GM21390 (cell line): ENCODE results near the gene TTC28.

ENCODE experiments used
- ATAC-seq: cut with Tn5 transposase; IDR thresholded peaks from one replicate; pipeline ENCODE4 v1.9.1; 2021; ENCODE audit not compliant: unreplicated experiment

The TTC28 gene

DNA sequence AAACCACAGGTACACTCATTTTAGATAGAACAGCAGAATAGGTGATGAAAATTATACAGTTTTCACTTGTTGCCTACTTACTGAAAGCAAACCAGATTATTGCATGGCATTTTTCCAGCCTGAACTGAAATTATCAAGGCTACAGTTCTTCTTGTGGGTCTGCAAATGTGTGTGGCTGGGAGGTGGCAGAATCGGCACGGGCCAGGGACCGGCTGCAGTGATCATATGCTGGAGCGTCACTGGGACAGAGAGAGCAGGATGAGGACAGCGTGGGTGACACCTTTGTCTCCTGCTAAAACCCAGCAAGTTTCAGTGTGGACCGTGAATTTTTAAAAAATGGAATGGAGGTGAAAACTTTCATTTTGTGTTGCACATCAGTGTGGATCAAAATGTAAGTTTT is 701.3 kb downstream of the TTC28 start:
- no peak for ATAC-seq

DNA sequence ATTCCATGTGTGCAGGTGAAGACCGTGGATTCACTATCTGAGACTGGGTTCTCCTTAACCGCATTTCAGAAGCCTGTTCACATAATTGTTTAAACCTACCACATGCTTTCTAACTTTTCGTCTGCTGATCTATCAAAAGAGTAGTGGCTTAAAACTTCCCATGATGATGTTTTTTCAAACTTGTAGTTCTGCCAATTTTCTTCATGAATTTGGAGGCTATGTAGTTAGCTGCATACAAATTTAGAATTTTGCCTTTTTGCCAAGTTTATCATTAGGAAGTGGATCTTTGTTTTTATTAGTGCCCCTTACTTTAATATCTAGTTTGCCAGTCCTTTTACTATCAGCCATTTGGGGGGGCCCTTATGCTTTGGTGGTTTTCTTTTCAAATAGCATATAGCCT is 703.1 kb downstream of the TTC28 start:
- ATAC-seq: no peak

DNA sequence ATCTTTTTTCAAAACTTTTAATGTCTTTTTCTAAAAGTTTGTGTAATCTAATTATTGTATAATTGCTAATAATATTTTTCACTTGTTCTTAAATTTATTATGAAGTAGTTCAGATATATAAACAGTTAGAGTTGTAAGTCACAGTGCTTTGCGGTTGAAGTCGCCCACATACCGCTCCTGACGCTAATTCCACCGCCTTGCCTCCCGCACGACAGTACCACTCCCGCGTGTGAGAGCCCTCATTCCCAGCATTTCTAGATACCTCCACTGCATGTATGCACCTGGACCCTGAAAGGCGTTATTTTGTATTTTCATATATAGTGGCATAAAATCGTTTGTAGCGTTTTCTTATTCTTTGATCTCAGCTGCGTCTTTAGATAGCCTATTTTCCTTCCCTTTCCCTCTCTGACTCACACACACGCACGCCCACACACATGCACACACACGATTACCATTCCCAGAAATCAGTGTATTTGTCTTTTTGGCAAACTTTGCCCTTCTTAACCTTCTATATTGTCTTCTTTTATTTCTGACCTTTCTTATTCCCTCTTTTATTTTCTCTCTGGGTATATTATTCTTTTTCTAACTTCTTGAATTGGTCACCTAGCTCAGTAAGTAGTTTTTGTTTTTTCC is 704.1 kb downstream of the TTC28 start:
- ATAC-seq: no peak

DNA sequence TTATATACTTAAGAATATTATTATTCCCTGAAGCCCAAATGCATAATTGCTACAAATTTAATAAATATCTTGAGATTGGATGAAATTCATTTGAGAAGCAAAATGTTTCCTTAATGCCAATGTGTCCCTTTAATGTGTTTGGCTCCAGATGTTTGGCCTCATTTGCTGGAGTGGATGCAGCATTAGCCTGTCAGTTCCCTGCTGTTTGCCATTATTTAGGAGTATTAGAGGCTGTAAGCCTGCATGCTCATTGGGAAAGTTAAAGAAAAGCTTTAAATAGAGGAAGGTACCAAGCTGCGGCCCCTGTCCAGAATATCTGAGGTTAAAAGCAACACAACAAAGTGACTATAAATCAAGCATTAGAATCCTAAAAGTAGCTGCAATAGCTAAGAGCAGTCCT is 705.8 kb downstream of the TTC28 start:
- no peak for ATAC-seq

DNA sequence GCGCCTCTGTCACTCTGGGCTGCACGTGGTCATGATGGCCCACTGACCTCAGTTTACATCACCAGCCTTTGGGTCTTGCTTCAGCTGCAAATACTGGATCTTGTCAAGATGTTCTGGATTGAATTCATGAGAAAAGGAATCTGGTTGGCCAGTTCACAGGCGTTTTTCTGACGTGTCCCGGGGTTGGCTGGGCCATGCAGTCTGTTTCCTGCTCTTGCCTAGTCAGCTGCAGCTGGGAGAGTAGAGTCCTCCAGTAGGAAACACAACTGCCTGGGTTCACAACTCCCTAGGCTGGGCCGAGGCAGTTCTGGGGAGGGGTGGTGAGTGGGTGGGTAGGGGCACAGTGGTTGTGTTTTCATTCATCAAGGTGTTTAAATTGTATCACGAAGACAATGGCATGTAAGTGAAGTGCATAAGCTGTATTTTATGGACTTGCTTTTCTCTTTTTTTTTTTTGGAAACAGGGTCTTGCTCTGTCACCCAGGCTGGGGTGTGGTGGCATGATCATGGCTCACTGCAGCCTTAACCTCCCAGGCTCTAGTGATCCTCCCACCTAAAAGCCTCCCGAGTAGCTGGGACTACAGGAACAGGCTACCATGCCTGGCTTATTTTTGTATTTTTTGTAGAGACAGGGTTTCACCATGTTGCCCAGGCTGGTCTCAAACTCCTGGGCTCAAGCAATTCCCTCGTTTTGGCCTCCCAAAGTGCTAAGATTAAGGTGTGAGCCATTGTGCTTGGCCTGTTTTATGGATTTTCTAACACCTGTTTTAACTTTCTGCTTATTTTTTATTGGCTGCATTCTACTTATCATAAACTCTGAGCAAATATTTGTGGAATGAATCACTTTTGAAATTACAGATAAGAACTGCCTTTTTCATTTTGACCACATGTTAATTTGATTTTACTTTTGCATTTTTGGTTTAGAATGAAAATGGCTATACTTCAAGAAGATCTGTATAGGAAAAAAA is 706.6 kb downstream of the TTC28 start:
- no peak for ATAC-seq

DNA sequence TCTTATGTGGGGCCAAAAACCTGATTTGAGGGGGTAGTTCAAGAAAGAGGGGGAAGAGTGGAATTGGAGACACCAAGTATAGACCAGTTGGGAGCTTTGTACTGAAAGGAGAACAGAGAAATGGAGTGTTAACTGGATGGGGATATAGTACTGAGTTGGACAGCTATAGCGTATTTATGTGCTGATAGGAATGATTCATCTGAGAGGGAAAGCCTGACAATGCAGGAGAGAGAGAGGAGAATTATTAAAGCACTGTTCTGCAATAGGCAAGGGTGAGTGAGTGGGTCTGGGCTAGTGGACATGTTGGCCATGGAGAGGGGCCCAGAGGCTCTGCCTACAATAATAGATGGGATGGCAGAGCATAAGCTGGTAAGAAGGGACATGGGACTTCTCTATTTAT is 707.7 kb downstream of the TTC28 start:
- no peak for ATAC-seq

DNA sequence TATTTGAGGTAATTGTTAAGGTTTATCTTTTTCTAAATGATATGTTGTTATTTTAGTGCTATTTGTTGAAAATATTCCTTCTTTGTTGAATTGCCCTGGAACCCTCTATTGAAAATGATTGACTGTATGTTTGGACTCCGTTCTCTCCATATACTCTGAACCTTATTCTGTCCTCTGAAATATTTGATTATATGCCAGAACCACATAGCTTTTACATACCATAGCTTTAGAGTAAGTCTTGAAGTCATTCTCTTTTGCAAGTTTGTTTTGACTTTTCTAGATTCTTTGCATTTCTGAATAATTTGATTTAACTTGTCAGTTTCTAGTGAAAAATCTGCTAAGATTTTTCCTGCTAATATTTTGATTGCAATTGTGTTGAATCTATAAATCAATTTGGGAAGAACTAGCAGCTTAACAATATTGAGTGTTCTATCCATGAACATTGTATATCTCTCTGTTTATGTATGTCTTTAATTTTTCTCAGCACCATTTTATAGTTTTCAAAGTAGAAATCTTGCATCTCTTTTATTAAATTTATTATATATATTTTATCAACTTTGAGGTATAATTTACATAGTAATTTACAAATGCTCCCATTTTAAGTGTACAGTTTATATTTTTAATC is 708.9 kb downstream of the TTC28 start:
- ATAC-seq: no peak

DNA sequence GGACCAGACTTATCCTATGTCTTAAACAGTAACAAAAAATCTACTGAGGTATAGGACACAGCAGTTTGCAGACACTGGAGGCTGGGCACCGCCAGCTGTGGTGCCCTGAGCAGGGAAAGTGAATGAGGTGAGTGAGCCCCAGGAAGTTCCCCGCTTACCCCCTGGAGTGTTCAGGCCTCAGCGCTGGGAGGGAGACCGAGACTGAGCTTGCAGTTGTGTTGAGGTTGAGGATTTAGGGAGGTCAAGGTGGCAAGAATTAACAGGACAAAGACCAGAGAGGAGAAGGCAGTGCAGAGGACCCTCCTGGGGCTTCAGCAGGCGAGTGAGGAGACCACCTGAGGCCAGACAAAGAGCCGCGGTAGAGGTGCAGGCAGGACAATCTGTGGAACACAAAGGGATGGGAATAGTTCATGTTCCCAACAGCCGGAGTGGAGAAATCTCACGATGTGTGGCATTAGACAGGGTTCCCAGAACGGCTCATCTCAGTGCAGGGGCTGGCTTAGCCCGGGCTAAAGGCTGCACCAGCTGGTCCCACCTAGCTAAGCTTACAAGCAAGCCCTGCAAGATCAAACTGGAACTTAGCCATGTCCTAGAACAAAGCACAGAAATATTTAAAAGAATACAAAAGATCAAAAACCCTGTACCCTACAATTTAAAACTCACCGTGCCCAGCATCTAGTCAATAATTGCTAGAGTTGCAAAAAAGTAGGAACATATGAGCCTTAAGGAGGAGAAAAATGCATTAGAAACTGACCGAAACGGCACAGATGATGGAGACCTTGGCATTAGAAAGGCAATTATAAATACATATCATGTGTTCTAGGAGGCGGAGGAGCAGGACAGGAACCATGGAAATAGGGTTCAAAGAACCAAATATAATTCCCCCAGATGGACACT is 713.2 kb downstream of the TTC28 start:
- ATAC-seq: no peak

DNA sequence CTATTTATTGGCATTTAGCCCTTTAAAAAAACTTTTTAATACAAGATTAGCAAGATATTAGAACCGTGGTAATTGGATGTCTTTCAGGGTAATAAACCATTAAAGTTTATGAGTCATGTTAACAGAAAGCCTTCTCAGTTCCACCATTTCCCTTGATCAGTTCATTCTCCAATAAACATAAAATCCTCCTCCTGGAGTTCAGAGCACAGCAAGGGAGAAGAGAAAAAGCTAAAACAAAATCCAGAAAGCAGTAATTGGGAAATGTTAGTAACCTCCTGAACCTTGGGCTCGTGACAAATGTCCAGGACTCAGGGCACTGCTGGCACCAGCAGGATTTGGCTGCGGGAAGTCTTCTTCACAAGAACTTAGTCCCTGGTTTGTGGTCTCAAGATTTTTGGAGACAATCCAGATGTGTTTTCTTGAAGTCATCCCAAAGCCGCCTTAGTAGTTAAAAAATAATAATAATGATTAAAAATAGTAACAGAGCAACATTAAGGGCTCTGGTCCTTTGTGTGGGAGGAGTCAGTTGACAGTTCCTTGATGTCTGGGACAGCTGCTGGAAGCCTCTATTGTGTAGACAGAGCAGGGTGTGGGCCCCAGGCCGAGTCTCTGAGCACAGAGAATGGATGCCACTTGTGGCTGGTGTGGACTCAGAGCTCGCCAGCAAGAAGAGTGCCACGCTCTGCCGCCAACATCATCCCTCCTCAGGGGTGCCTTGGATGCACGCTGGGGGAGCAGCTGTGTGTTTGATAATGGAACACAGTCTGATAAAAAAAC is 717.2 kb downstream of the TTC28 start:
- no peak for ATAC-seq

DNA sequence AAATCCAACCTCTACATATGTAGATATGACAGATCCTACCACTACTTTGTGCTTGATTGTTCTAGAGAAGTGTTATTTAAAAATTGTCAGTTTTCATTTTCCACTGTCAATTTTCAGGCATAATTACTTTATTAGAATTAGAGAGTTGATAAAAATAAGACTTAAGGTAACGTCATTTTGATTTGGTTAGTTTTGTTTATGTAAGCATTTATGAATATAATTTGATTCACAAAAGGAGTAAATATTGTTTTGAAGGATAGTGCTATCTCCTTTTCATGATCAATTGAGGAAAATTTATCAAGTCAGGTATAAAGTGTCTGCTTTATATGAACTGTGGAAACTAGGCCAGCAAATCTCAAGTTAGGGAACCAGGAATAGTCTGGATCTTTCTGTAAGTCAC is 718.0 kb downstream of the TTC28 start:
- no peak for ATAC-seq

DNA sequence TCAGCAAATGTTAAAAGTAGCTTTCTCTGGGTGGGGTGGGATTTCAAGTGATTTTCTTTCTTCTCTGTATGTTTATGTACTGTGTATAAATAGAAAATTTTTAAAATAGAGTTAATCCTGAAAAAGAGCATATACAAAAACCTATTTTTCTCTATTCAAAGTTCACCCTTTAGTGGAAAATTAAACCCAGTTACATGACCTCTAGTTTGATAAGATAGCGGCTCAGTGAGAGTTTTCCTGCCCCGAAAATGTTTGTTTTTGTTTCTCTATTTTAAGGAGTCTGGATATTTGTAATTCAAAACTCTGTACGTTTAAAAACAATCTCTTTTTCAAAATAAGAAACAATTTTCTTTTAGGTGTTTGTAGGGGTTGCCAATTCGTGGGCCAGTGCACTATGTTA is 718.5 kb downstream of the TTC28 start:
- ATAC-seq: no peak

DNA sequence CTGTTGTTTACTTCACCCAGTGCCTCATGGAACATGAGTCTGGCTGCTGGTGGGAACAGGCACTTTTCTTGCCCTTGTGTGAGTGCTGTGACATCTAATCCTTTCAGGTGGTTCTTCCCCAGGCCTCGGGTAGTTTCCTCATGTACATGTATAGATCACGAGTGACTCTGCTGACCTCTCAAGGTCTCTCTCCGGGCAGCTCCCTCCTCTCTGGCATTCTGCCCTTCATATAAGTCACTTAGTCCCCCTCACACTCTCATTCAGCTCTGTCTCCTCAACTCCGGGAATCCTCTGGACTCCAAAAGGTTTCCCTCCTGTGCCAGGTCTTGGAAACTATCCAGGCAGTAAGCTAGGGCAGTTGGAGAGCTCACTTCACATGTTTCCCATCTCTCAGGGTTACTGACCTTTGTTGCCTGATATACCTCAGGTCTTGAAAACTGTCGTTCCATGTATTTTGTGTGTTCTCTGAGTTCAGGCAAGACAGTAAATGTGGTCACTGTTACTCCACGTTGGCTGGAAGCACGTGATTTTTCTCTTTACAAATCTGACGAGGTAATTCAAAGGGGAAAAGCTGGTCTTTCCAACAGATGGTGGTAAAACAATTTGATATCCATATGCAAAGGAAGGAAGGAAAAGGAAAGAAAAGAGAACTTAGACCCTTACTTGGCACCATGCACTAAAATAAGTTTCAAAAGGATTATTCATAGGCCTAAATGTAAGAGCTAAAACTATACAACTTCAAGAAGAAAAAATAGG is 720.1 kb downstream of the TTC28 start:
- ATAC-seq: no peak

DNA sequence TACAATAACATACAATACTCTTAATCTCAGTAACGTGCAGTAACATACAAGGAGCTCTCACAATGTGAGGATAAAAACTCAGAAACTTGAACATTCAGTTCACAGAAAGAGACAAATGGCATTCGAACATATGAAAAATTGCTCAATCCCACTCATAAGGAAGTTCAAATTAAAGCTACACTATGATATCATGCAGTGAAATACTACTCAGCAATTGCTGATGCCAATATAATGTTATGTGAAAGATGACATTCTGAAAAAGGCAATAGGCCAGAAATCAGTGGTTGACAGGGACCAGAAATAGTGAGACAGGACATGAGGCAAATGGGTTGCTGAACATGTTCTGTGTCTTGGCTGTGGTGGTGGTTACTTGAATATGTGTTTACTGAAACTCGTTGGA is 726.9 kb downstream of the TTC28 start:
- ATAC-seq: no peak

DNA sequence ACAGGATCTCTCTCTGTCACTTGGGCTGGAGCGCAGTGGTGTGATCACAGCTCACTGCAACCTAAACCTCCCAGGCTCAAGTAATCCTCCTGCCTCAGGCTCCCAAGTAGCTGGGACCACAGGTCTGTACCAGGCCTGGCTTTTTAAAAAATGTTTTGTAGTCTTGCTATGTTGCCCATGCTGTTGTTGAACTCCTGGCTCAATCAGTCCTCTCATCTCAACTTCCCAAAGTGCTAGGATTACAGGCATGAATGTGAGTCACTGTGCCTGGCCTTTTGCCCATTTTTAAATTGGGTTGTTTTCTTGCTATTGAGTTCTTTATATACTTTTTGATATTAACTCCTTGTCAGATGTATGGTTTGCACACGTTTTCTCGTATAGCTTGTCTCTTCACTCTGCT is 727.5 kb downstream of the TTC28 start:
- ATAC-seq: no peak

DNA sequence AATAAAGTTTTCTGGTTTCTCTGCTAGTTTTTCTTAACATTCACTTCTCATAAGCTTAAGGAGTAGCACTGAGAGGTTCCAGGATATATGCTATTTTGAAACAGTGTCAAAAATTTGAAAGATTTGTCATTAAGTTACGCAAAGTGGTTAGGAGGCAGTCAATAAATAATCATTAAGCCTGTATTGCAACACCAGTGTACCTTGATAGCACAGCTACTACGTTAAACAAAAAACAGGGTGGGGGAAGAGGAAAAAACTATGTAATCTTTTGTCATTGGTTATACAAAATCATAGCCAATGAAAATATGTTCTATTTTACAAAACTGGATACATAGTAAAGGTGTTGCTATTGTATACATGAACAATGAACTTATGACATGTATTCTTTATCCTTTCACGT is 730.2 kb downstream of the TTC28 start:
- no peak for ATAC-seq

DNA sequence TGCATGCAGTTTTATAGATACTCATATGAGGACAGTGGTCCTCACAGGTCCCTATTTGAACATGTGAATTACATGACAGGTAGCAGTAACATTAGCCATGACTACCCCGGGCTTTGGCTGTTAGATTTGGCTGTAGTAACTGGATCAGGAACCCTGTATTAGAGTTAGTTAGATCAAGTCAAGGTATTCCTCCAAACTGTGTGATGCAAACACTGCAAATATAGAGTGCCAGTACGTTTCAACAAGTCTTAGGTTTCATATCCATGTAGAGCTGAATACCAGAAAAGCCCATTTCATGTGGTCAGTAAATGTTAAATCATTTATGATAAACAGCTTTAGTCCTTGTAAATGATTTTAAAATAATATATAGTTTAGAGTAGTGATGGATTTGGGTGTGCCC is 731.1 kb downstream of the TTC28 start:
- ATAC-seq: no peak

DNA sequence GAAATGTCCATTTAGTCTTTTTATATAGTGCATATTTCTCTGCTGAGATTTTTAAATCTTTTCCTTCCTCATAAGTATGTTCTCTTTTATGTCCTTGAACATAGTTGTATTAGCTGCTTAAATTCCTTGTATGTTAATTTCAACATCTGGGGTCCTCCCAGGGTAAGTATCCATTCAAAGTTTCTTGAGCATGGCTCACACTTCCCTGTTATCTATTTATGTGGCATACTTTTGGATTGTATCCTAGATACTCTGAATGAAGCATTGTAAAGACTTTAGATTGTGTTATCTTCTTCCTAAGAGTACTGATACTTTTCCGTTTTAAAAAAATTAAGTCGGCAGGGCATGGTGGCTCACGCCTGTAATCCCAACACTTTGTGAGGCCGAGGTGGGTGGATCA is 732.2 kb downstream of the TTC28 start:
- no peak for ATAC-seq

DNA sequence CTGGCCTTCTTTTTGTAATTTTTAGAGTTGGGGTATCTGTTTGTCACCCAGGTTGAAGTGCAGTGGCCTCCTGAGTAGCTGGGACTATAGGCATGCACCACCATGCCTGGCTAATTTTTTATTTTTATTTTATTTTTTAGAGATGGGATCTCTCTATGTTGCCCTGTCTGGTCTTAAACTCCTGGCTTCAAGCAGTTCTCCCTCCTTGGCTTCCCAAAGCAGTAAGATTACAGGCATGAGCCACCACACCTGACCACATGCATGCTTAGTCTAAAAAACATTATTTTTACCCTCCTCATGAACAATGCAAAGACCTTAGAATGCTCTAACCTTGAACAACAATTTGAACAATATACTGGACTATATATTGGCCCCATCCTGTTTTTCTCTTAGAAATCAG is 738.5 kb downstream of the TTC28 start:
- no peak for ATAC-seq

DNA sequence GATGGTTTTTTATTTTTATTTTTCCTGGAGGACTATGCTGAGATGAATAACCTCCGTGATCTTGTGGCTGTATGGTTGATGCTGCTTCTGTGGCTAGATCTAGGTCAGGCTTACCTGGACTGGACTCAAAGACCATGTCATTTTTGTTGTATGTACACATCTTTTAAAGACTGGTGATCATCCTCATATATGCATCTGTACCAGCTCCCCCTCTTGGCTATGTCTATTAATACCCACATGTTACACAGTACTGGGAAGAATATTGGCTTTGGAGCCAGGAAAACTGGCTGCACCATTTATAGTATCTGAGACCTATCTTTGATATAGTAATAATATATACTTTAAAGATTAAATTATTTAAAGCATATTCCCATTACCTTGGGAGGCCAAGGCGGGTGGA is 742.2 kb downstream of the TTC28 start:
- no peak for ATAC-seq

DNA sequence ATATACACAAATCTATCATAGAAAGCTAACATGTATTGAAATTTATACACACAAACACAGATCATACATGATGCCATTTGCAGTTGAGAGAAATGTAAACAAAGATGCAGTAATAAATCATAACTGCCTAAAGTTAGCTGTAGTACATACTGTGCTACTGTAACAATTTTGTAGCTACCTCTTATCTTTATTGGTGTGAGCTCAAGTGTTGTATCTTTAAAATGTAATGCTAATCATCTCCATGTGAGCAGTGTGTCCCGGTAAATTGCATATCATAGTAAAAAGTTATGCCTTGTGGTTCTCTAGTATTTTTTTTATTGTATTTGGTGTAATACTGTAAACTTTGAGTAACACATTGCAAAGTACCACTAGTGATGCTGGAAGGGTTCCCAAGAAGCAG is 743.7 kb downstream of the TTC28 start:
- no peak for ATAC-seq
